GM10248 (cell line): ENCODE measurements around the gene KCNE1.

ENCODE experiments used
- CTCF ChIA-PET: fragments of 300-600 bp; sonication (Branson Sonifier 250); formaldehyde crosslinking; extraction: SDS; loops from one replicate; lab custom pipeline; 2021; ENCODE audit warnings: antibody characterized with exemption; lab: Yijun Ruan, JAX
- POLR2A ChIA-PET: fragments of 350-650 bp; sonication (Branson Sonifier 250); formaldehyde crosslinking; extraction: SDS; loops from one replicate; lab custom pipeline; 2020; ENCODE audit warnings: antibody characterized with exemption; lab: Yijun Ruan, JAX
- DNase-seq: peaks from one replicate; pipeline ENCODE4 v3.0.0; 2012; ENCODE audit errors: extremely low spot score
- CTCF ChIP-seq: IDR thresholded peaks from 2 replicates; pipeline ENCODE4 v1.5.1; 2012; ENCODE audit warnings: mild to moderate bottlenecking, low read depth; ENCODE audit errors: extremely low read depth, missing control alignments, control extremely low read depth

The KCNE1 gene

GRCh38 chr21:34524646-34525601, 12.9 kb upstream of the KCNE1 start:
- CTCF ChIA-PET, result interaction anchor here (1.2 to 3.2 kb wide), 3 partner anchors 7 to 78 kb away, joined by 3 to 21 read pairs (median 19); no protein-coding TSS in a partner anchor
- DNase-seq, result no peak
- TF ChIP-seq CTCF, result no peak
- POLR2A ChIA-PET, result no interaction called here

GRCh38 chr21:34523019-34523555, 11.1 kb upstream of the KCNE1 start:
- no peak for TF ChIP-seq CTCF
- POLR2A ChIA-PET, result interaction anchor here (0.8 kb wide), 1 partner anchor 21 kb away, joined by 3 read pairs; no protein-coding TSS in a partner anchor
- DNase-seq, result no peak
- CTCF ChIA-PET, result interaction anchor here (0.8 to 5.1 kb wide), 5 partner anchors 12 to 79 kb away, joined by 3 to 33 read pairs (median 5); no protein-coding TSS in a partner anchor

- ChIA-PET POLR2A (interaction anchor here (0.6 to 0.8 kb wide), 2 partner anchors 12 to 21 kb away, joined by 3 read pairs; no protein-coding TSS in a partner anchor), CTCF (interaction anchor here (1.1 to 5.1 kb wide), 7 partner anchors 11 to 80 kb away, joined by 3 to 33 read pairs (median 3); no protein-coding TSS in a partner anchor)
- DNase-seq, result no peak
- TF ChIP-seq CTCF, result no peak
Observed at GRCh38 chr21:34522284-34522683, 10.3 kb upstream of the KCNE1 start.

GRCh38 chr21:34521561-34521960, 9.6 kb upstream of the KCNE1 start:
- no peak for DNase-seq
- ChIA-PET CTCF (interaction anchor here (1.1 to 5.1 kb wide), 6 partner anchors 11 to 81 kb away, joined by 3 to 33 read pairs (median 3); no protein-coding TSS in a partner anchor), POLR2A (no interaction called here)
- TF ChIP-seq CTCF, result no peak

- no peak for TF ChIP-seq CTCF
- no peak for DNase-seq
- ChIA-PET CTCF (interaction anchor here (1.1 to 5.1 kb wide), 7 partner anchors 10 to 82 kb away, joined by 3 to 33 read pairs (median 3); no protein-coding TSS in a partner anchor), POLR2A (no interaction called here)
Observed at GRCh38 chr21:34520764-34521508, 8.9 kb upstream of the KCNE1 start.

- no peak for DNase-seq
- ChIA-PET POLR2A (no interaction called here), CTCF (interaction anchor here (1.2 to 5.1 kb wide), 6 partner anchors 9 to 111 kb away, joined by 3 to 33 read pairs (median 4); no protein-coding TSS in a partner anchor)
- no peak for TF ChIP-seq CTCF
Observed at GRCh38 chr21:34520281-34520680, 8.3 kb upstream of the KCNE1 start.
